ENCODE data around the gene TMEM116.
A peak's percentile ranks its signal among the peaks of the same experiment; 100 is the strongest.
"Not testable (repeated sequence)": the region's sequence is repeated elsewhere in the genome, so short reads cannot be mapped to it uniquely, and the experiment has no call there.

TMEM116 gene

DNA sequence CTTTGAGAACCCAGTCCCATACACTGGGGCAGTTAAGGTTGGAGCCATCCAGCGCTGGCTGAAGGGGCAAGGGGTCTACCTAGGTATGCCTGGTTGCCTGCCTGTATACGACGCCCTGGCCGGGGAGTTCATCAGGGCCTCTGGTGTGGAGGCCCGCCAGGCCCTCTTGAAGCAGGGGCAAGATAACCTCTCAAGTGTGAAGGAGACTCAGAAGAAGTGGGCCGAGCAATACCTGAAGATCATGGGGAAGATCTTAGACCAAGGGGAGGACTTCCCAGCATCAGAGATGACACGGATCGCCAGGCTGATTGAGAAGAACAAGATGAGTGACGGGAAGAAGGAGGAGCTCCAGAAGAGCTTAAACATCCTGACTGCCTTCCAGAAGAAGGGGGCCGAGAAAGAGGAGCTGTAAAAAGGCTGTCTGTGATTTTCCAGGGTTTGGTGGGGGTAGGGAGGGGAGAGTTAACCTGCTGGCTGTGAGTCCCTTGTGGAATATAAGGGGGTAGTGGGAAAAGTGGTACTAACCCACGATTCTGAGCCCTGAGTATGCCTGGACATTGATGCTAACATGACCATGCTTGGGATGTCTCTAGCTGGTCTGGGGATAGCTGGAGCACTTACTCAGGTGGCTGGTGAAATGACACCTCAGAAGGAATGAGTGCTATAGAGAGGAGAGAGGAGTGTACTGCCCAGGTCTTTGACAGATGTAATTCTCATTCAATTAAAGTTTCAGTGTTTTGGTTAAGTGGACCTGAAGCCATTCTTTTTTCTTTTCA lies 9.5 kb upstream of the TMEM116 start:
- Histone ChIP-seq H3K4me2 (ENCODE audit: low read length) (no peak overlapping the region), H3K27me3 (ENCODE audit: control insufficient read depth, insufficient read depth, low read length) (no peaks in the 10 kb centered on the region), H3K9me3 (replicated peaks; ENCODE audit: low read length) (no peaks in the 10 kb centered on the region), H3K4me1 (ENCODE audit: control insufficient read depth, insufficient read depth, low read length) (peaks cover 22% of the 10 kb centered on the region), H3K9ac (ENCODE audit: low read depth, low read length) (no peak overlapping the region), H3K36me3 (ENCODE audit: insufficient read depth, low read length) (peaks cover 54% of the 10 kb centered on the region), H3K4me3 (ENCODE audit: low read length) (no peak overlapping the region)

DNA sequence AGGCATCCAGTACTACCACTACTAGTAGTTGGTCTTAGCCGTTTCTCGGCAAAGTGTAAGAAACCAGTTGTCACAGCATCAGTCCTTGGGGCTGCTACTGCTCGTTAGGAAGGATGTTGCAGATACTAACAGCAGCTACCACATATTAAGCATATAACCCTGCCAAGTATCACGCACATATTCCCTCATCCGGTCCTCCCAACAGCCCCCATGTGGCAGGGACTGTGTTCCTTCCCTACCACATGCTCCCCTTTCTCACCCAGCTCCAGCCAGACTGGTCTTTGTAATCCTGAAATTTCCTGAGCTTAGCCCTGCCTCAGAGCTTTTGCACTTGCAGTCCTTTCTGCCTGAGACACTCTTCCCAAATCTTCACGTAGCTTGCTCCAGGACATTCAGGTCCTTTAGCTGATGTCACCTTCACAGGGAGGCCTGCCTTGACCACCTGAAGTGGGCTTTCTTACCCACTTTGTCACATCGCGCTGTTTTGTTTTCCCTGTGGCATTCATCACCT lies 8.0 kb upstream of the TMEM116 start:
- Histone ChIP-seq H3K27me3 (ENCODE audit: control insufficient read depth, insufficient read depth, low read length) (no peaks in the 10 kb centered on the region), H3K4me1 (ENCODE audit: control insufficient read depth, insufficient read depth, low read length) (peaks cover 22% of the 10 kb centered on the region), H3K9ac (ENCODE audit: low read depth, low read length) (no peak overlapping the region), H3K4me2 (ENCODE audit: low read length) (no peak overlapping the region), H3K4me3 (ENCODE audit: low read length) (no peak overlapping the region), H3K9me3 (replicated peaks; ENCODE audit: low read length) (no peaks in the 10 kb centered on the region), H3K36me3 (ENCODE audit: insufficient read depth, low read length) (peaks cover 54% of the 10 kb centered on the region)

DNA sequence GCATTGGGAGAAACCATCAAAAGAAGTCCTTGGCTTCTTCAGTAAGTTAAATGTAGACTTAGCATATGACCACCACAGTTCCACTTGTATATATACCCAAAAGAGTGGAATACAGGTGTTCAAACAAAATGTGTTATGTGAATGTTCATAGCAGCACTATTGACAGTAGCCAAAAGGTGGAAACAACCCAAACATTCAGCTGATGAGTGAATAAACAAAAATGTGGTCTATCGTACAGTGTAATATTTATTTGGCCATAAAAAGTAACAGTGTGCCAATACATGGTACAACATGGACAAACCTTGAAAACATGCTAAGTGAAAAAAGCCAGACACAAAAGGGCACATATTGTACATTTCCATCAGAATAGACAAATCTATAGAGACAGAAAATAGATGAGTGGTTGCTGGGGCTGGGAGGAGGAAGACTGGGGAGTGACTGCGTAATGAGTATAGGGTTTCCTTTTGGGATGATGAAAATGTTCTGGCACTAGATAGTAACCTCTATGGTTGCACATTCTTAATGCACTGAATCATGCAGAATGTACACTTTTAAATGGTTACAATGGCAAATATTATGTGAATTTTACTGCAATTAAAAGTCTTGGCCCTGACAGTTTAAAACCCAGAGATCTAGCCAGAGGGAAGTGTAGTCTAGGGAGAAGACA lies 5.7 kb upstream of the TMEM116 start:
- Histone ChIP-seq H3K4me3 (ENCODE audit: low read length) (peak overlapping the region; percentile 42), H3K36me3 (ENCODE audit: insufficient read depth, low read length) (peaks cover 48% of the 10 kb centered on the region), H3K4me1 (ENCODE audit: control insufficient read depth, insufficient read depth, low read length) (peaks cover 28% of the 10 kb centered on the region), H3K27me3 (ENCODE audit: control insufficient read depth, insufficient read depth, low read length) (no peaks in the 10 kb centered on the region), H3K4me2 (ENCODE audit: low read length) (peak overlapping the region; percentile 75), H3K9me3 (replicated peaks; ENCODE audit: low read length) (no peaks in the 10 kb centered on the region), H3K9ac (ENCODE audit: low read depth, low read length) (peak overlapping the region; percentile 31)

DNA sequence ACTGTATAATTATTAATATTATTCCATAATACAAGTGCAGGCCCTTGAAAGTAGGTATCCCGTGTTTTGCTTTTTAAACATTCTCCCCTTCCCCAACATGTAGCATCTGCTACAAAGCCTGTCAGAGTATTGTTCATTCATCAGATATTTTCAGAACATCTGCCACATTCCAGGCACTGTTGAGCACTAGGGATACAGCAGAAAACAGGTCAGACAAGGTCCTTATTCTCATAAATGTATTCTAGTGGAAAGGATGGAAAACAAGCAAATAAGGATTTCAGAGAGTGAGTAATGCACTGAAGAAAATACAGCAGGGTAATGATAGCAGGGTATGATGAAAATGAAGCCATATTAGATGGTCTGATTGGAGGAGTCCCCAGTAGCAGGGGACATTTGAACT lies 4.1 kb upstream of the TMEM116 start:
- no peak overlapping the region for H3K9ac ChIP-seq (ENCODE audit: low read depth, low read length)
- no peaks in the 10 kb centered on the region for H3K27me3 ChIP-seq (ENCODE audit: control insufficient read depth, insufficient read depth, low read length)
- H3K4me3 ChIP-seq (ENCODE audit: low read length) = no peak overlapping the region
- H3K9me3 ChIP-seq (replicated peaks; ENCODE audit: low read length) = no peaks in the 10 kb centered on the region
- peaks cover 31% of the 10 kb centered on the region for H3K4me1 ChIP-seq (ENCODE audit: control insufficient read depth, insufficient read depth, low read length)
- no peak overlapping the region for H3K4me2 ChIP-seq (ENCODE audit: low read length)
- peaks cover 31% of the 10 kb centered on the region for H3K36me3 ChIP-seq (ENCODE audit: insufficient read depth, low read length)

DNA sequence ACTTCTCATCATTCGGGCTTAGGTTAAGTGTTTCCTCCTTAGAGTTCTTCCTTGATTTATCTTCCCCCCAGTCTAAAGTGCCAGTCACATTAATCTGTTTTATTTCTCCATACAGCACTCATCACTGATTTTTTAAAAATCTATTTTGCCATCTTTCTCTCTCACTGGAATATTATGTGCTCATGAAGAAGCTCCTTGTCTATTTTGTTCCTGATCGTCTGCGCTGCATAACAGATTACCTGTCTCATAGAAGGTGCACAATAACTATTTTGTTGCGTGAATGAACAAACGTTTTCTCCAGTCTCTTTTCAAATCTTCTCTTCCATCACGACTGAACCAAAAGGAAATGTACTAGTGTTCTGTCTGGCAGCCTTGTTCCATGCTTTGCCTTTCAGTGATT lies 3.0 kb upstream of the TMEM116 start:
- peaks cover 24% of the 10 kb centered on the region for H3K36me3 ChIP-seq (ENCODE audit: insufficient read depth, low read length)
- H3K9ac ChIP-seq (ENCODE audit: low read depth, low read length) = no peak overlapping the region
- H3K27me3 ChIP-seq (ENCODE audit: control insufficient read depth, insufficient read depth, low read length) = no peaks in the 10 kb centered on the region
- H3K4me2 ChIP-seq (ENCODE audit: low read length) = no peak overlapping the region
- H3K4me3 ChIP-seq (ENCODE audit: low read length) = no peak overlapping the region
- H3K4me1 ChIP-seq (ENCODE audit: control insufficient read depth, insufficient read depth, low read length) = peaks cover 37% of the 10 kb centered on the region
- no peaks in the 10 kb centered on the region for H3K9me3 ChIP-seq (replicated peaks; ENCODE audit: low read length)

DNA sequence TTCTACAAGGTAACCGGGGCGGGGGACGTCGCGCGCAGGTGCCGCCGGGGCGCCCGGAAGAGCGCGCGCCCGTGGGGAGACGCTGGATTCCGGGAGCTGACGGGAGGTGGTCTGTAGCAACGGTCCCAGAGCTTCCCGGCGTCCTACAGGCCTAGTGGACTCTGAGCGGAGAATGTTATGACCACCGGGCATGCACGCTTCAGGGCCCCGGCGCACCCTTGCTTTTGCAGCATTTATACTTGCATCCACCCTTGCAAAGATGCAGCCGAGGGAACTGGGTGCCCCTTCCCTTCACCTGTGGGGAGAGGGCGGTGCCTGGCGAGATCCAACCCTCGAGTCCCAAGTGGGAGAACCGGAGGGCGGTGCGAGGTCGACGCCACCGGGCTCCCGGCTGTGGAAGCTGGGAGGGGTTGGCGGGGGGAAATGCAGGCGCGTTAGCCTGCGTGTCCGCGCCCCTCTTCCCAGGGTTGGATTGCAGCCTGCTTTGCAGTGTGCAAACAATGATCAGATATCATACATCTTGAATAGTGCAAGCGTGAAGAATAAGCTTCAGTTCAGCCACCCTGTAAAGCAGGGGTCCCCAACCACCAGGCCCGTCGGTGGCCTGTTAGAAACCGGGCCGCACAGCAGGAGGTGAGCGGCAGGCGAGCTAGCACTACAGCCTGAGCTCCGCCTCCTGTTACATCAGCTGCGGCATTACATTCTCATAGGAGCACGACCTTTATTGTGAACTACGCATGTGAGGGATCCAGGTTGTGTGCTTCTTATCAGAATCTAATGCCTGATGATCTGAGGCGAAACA lies 837 bp upstream of the TMEM116 start:
- Histone ChIP-seq H3K36me3 (ENCODE audit: insufficient read depth, low read length) (peaks cover 10% of the 10 kb centered on the region), H3K4me3 (ENCODE audit: low read length) (peak overlapping the region; percentile 99), H3K9me3 (replicated peaks; ENCODE audit: low read length) (no peaks in the 10 kb centered on the region), H3K27me3 (ENCODE audit: control insufficient read depth, insufficient read depth, low read length) (no peaks in the 10 kb centered on the region), H3K4me1 (ENCODE audit: control insufficient read depth, insufficient read depth, low read length) (peaks cover 23% of the 10 kb centered on the region), H3K9ac (ENCODE audit: low read depth, low read length) (peak overlapping the region; percentile 92), H3K4me2 (ENCODE audit: low read length) (peak overlapping the region; percentile 89)

DNA sequence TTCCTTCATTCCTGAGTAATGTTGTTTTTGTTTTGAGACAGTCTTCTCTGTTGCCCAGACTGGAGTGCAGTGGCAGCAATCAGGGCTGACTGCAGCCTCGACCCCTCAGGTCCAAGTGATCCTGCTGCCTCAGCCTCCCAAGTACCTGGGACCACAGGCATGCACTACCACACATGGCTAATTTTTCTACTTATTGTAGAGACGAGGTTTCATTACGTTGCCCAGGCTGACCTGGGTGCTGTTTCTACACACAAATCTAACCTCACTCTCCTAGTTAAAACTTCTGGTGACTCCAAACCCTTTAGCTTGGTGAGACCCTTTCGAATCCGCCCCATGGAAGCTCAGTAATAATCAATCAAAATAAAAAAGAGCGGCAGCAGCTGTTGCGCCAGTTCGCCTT lies 1.3 kb downstream of the TMEM116 start:
- peak overlapping the region; percentile 90 for H3K4me2 ChIP-seq (ENCODE audit: low read length)
- H3K9ac ChIP-seq (ENCODE audit: low read depth, low read length) = no peak overlapping the region

DNA sequence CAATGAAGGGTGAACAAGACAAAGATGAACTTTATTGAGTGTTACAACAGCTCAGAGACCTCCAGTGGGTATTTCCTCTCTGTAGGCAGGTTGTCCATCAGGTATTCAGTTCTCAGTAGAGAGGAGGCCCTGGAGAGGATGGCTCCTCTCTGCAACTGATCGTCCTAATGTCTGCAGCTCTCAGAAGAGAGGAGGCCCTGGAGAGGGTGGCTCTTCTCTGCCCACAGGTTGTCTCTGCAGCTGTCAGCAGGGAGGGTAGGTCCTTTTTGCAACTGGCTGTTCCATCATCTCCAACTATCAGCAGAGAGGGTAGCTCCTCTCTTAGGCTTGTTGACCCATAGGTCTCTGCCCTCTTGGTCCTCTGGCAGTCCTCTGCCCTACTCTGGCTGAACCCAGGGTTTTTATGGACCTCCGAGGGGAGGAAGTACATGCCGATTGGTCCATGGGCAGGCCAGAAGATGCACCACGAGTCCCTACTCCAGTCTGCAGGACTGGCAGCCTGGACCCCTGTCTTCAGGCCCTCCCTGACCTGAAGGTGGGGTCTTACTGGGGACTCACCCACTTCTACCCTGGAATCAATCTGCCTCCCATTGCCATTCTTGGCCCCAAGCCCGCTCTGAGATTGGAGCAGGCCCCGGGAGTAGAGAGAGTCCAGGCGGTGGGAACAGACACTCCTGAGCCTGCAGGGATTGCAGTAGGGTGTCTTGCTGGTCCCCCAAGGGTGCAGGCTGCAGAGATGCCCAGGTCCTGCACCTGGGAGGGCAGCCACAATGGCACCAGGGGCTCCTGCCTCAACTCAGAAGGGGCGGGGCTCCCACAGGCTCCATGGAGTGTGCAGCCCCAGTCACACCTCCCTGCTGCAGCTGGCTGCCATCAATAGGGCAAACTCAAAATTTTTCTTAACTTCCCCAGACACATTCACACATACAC lies 2.3 kb downstream of the TMEM116 start:
- H3K27me3 ChIP-seq (ENCODE audit: control insufficient read depth, insufficient read depth, low read length) = no peaks in the 10 kb centered on the region
- no peak overlapping the region for H3K9ac ChIP-seq (ENCODE audit: low read depth, low read length)
- peaks cover 19% of the 10 kb centered on the region for H3K4me1 ChIP-seq (ENCODE audit: control insufficient read depth, insufficient read depth, low read length)
- H3K4me3 ChIP-seq (ENCODE audit: low read length) = no peak overlapping the region
- no peaks in the 10 kb centered on the region for H3K9me3 ChIP-seq (replicated peaks; ENCODE audit: low read length)
- H3K36me3 ChIP-seq (ENCODE audit: insufficient read depth, low read length) = peaks cover 3% of the 10 kb centered on the region
- no peak overlapping the region for H3K4me2 ChIP-seq (ENCODE audit: low read length)

More for the DNA sequence above, 1.3 kb downstream of the TMEM116 start:
- no peaks in the 10 kb centered on the region for H3K9me3 ChIP-seq (replicated peaks; ENCODE audit: low read length)
- H3K36me3 ChIP-seq (ENCODE audit: insufficient read depth, low read length) = peaks cover 10% of the 10 kb centered on the region
- H3K4me1 ChIP-seq (ENCODE audit: control insufficient read depth, insufficient read depth, low read length) = peaks cover 16% of the 10 kb centered on the region
- no peaks in the 10 kb centered on the region for H3K27me3 ChIP-seq (ENCODE audit: control insufficient read depth, insufficient read depth, low read length)
- H3K4me3 ChIP-seq (ENCODE audit: low read length) = peak overlapping the region; percentile 84

DNA sequence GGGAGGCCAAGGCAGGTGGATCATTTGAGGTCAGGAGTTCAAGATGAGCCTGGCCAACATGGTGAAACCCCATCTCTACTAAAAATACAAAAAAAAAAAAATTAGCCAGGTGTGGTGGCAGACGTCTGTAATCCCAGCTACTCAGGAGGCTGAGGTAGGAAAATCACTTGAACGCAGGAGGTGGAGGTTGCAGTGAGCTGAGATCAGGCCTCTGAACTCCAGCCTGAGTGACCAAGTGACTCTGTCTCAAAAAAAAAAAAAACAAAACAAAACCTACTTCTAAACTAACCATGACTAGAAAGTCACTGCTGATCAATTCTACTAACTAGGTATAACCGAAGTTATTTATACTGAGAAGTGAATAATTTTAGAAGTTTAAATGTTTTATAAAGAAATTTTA lies 3.4 kb downstream of the TMEM116 start:
- not testable (repeated sequence) for H3K4me2 ChIP-seq (ENCODE audit: low read length); H3K36me3 ChIP-seq (ENCODE audit: insufficient read depth, low read length); H3K4me3 ChIP-seq (ENCODE audit: low read length); H3K9ac ChIP-seq (ENCODE audit: low read depth, low read length); H3K9me3 ChIP-seq (replicated peaks; ENCODE audit: low read length); H3K27me3 ChIP-seq (ENCODE audit: control insufficient read depth, insufficient read depth, low read length)
- peaks cover 18% of the 10 kb centered on the region for H3K4me1 ChIP-seq (ENCODE audit: control insufficient read depth, insufficient read depth, low read length)

DNA sequence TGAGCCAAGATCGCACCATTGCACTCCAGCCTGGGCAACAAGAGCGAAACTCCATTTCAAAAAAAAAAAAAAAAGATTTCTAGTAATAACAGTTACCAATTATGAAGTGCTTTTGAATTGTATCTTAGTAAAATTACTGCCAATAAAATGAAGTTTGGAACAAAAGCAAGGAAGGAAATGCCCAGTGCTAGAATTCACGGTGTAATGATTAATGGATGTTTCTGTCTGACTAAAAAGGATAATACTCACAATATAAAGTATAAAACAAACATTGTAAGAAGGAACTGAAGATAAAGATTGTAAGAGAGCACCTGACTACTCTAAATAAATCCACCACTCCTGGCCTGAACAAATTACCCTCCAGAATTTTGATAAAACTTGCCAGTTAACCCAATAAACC lies 4.0 kb downstream of the TMEM116 start:
- no peaks in the 10 kb centered on the region for H3K27me3 ChIP-seq (ENCODE audit: control insufficient read depth, insufficient read depth, low read length)
- H3K9ac ChIP-seq (ENCODE audit: low read depth, low read length) = no peak overlapping the region
- peaks cover 13% of the 10 kb centered on the region for H3K4me1 ChIP-seq (ENCODE audit: control insufficient read depth, insufficient read depth, low read length)
- H3K9me3 ChIP-seq (replicated peaks; ENCODE audit: low read length) = no peaks in the 10 kb centered on the region
- H3K4me2 ChIP-seq (ENCODE audit: low read length) = no peak overlapping the region
- no peaks in the 10 kb centered on the region for H3K36me3 ChIP-seq (ENCODE audit: insufficient read depth, low read length)
- no peak overlapping the region for H3K4me3 ChIP-seq (ENCODE audit: low read length)
